A549 (cell line): ENCODE measurements around the gene SH3PXD2A. TPM values are rescaled to one million over a fixed set of nuclear protein-coding genes. Genes with fewer than 3 reads are reported as not detected.

Experiments used
- ATAC-seq, 2 experiments: fragments of 200-7000 bp in 1 of 2; fragments of >200 bp in 1 of 2; cut with Nextera tagmentation in 1 of 2; cut with Tn5 transposase in 1 of 2; 3 replicates each; pipeline versions ENCODE4 v1.8.0 to v1.9.1; 2018 to 2020; ENCODE audit warnings: mild to moderate bottlenecking in 1 of 2, moderate library complexity in 1 of 2
- CTCF ChIA-PET: fragments of 300-600 bp; sonication (Branson Sonifier 250); formaldehyde crosslinking; extraction: SDS; loops from one replicate; lab custom pipeline; 2021; ENCODE audit warnings: antibody characterized with exemption, inconsistent platforms; lab: Yijun Ruan, JAX
- POLR2A ChIA-PET: fragments of 350-600 bp; formaldehyde crosslinking; extraction: SDS; loops from one replicate; lab custom pipeline; 2021; ENCODE audit warnings: antibody characterized with exemption, inconsistent platforms; lab: Yijun Ruan, JAX
- DNase-seq, 2 experiments: peaks; one replicate each; pipeline versions ENCODE4 v3.0.0 to v3.0.0-alpha.2; 2011 to 2016; ENCODE audit warnings: low read depth in 1 of 2, low spot score in 1 of 2
- FAIRE-seq: peaks from 2 replicates; lab custom pipeline; 2011; peaks lifted over from hg19 to GRCh38; lab: Jason Lieb, UNC
- H3K27ac ChIP-seq, 2 experiments: fragments of >200 bp; sonication (Bioruptor Twin); formaldehyde crosslinking; 3 replicates each; pipeline ENCODE4 v1.5.1; 2016 to 2017
- H3K4me1 ChIP-seq: fragments of >200 bp; sonication (Bioruptor Twin); formaldehyde crosslinking; 3 replicates; pipeline ENCODE4 v1.6.1; 2016
- H3K4me2 ChIP-seq: fragments of >200 bp; sonication (Bioruptor Twin); formaldehyde crosslinking; 3 replicates; pipeline ENCODE4 v1.6.1; 2016
- H3K4me3 ChIP-seq: fragments of >200 bp; sonication (Bioruptor Twin); formaldehyde crosslinking; 3 replicates; pipeline ENCODE4 v1.5.1; 2016
- H3K9me3 ChIP-seq: fragments of >200 bp; sonication (Bioruptor Twin); formaldehyde crosslinking; 3 replicates; pipeline ENCODE4 v1.6.1; 2016
- ATOH8 ChIP-seq: fragments of 250-450 bp; sonication (Bioruptor Pico); IDR thresholded peaks from 2 replicates; pipeline ENCODE4 v1.5.0; 2020; ENCODE audit warnings: low read depth, mild to moderate bottlenecking, moderate library complexity
- BHLHE40 ChIP-seq: IDR thresholded peaks from 2 replicates; pipeline ENCODE4 v1.6.1; 2012; ENCODE audit warnings: low read depth, low read length, inconsistent platforms
- CBX2 ChIP-seq: fragments of 200-600 bp; sonication (generic); IDR thresholded peaks from 2 replicates; pipeline ENCODE4 v1.6.1; 2016; ENCODE audit warnings: low read depth, mild to moderate bottlenecking, borderline replicate concordance
- CHD4 ChIP-seq: fragments of 200-600 bp; sonication (generic); IDR thresholded peaks from 2 replicates; pipeline ENCODE4 v1.6.1; 2016; ENCODE audit warnings: antibody characterized with exemption, mild to moderate bottlenecking, borderline replicate concordance
- FOSL2 ChIP-seq, 2 experiments: fragments of 450-650 bp in 1 of 2; fragments of >200 bp in 1 of 2; sonication (Bioruptor Twin) in 1 of 2; formaldehyde crosslinking; IDR thresholded peaks; 2 replicates each; pipeline versions ENCODE4 v1.5.0 to v1.6.1; 2016 to 2020; ENCODE audit warnings: mild to moderate bottlenecking in 1 of 2, moderate library complexity in 1 of 2
- FOXS1 ChIP-seq: fragments of 250-450 bp; sonication (Bioruptor Pico); IDR thresholded peaks from 2 replicates; pipeline ENCODE4 v1.5.0; 2020; ENCODE audit warnings: mild to moderate bottlenecking, moderate library complexity
- GATA3 ChIP-seq: IDR thresholded peaks from 2 replicates; pipeline ENCODE4 v1.6.1; 2012; ENCODE audit warnings: borderline replicate concordance
- HDAC2 ChIP-seq: fragments of 200-600 bp; sonication (generic); IDR thresholded peaks from 2 replicates; pipeline ENCODE4 v1.6.1; 2016
- HMGXB4 ChIP-seq: fragments of 250-450 bp; sonication (Bioruptor Pico); IDR thresholded peaks from 2 replicates; pipeline ENCODE4 v1.5.0; 2021; ENCODE audit warnings: mild to moderate bottlenecking, moderate library complexity, borderline replicate concordance
- JUN ChIP-seq, 2 experiments: fragments of >200 bp; sonication (Bioruptor Twin); formaldehyde crosslinking; IDR thresholded peaks; 2 replicates in 1 of 2; 3 replicates in 1 of 2; pipeline ENCODE4 v1.6.1; 2016 to 2017
- KDM1A ChIP-seq: fragments of 200-600 bp; sonication (generic); IDR thresholded peaks from 2 replicates; pipeline ENCODE4 v1.6.1; 2016; ENCODE audit warnings: low read depth, mild to moderate bottlenecking
- MYC ChIP-seq: IDR thresholded peaks from 2 replicates; pipeline ENCODE4 v1.6.1; 2012; ENCODE audit warnings: mild to moderate bottlenecking, inconsistent platforms, low read length, improper control_type of control experiment, borderline replicate concordance
- NPAS2 ChIP-seq: fragments of 250-450 bp; sonication (Bioruptor Pico); IDR thresholded peaks from 2 replicates; pipeline ENCODE4 v1.8.0; 2022; ENCODE audit warnings: mild to moderate bottlenecking, moderate library complexity, borderline replicate concordance
- NR3C1 ChIP-seq: fragments of >200 bp; sonication (Bioruptor Twin); formaldehyde crosslinking; IDR thresholded peaks from 3 replicates; pipeline ENCODE4 v1.6.1; 2017
- RAD21 ChIP-seq, 2 experiments: fragments of >200 bp in 1 of 2; sonication (Bioruptor Twin) in 1 of 2; formaldehyde crosslinking in 1 of 2; IDR thresholded peaks in 1 of 2; conservative IDR thresholded peaks in 1 of 2; 2 replicates in 1 of 2; 3 replicates in 1 of 2; pipeline ENCODE4 v1.6.1; 2012 to 2018; ENCODE audit warnings: inconsistent platforms in 1 of 2
- REST ChIP-seq: fragments of 200-600 bp; sonication (generic); IDR thresholded peaks from 2 replicates; pipeline ENCODE4 v1.6.1; 2016; ENCODE audit warnings: antibody characterized with exemption, mild to moderate bottlenecking, moderate library complexity
- RNF2 ChIP-seq: fragments of 200-600 bp; sonication (generic); IDR thresholded peaks from 2 replicates; pipeline ENCODE4 v1.6.1; 2016; ENCODE audit warnings: low read depth, mild to moderate bottlenecking, antibody characterized with exemption, moderate library complexity, borderline replicate concordance
- TFCP2L1 ChIP-seq: fragments of 250-450 bp; sonication (Bioruptor Pico); IDR thresholded peaks from 2 replicates; pipeline ENCODE4 v1.5.0; 2021; ENCODE audit warnings: mild to moderate bottlenecking
- TP53 ChIP-seq: fragments of 250-450 bp; sonication (Bioruptor Pico); IDR thresholded peaks from 2 replicates; pipeline ENCODE4 v1.5.0; 2021; ENCODE audit warnings: mild to moderate bottlenecking, moderate library complexity
- ZNF302 ChIP-seq: fragments of 250-450 bp; sonication (Bioruptor Pico); IDR thresholded peaks from 2 replicates; pipeline ENCODE4 v1.9.0; 2021; ENCODE audit warnings: inconsistent platforms, mild to moderate bottlenecking, moderate library complexity
- ZSCAN20 ChIP-seq: fragments of 250-450 bp; sonication (Bioruptor Pico); IDR thresholded peaks from 2 replicates; pipeline ENCODE4 v1.8.0; 2022; ENCODE audit warnings: mild to moderate bottlenecking, moderate library complexity
- WGBS: methylation state at CpG from one replicate; pipeline ENCODE4 v1.1.6; 2017; ENCODE audit errors: missing lambda C conversion rate; 5-methylcytosine and 5-hydroxymethylcytosine counted together
- polyA plus RNA-seq, 4 experiments: library from polyadenylated mRNA; depleted of rRNA in 3 of 4; stranded (reverse); fragments of >200 nt; fragmentation: RNase III in 1 of 4; extraction: RNeasy Plus Mini Kit Qiagen cat#74134 plus additional on column Dnase treatment in 1 of 4; gene quantifications; 2 replicates in 3 of 4; 3 replicates in 1 of 4; pipeline ENCODE4 v1.2.3, GENCODE V29; 2011 to 2017
- TF ChIP-seq, protein P1 (sequence below): fragments of >200 bp; sonication (Bioruptor Twin); formaldehyde crosslinking; IDR thresholded peaks from 3 replicates; pipeline ENCODE4 v1.5.1; 2016
- TF ChIP-seq, protein P2 (sequence below): IDR thresholded peaks from 2 replicates; pipeline ENCODE4 v1.6.1; 2012

Gene SH3PXD2A
- polyA plus RNA-seq, 2 of the 4 experiments (the other 2 are of a cell fraction), result 2.4 to 3.9 TPM

DNA sequence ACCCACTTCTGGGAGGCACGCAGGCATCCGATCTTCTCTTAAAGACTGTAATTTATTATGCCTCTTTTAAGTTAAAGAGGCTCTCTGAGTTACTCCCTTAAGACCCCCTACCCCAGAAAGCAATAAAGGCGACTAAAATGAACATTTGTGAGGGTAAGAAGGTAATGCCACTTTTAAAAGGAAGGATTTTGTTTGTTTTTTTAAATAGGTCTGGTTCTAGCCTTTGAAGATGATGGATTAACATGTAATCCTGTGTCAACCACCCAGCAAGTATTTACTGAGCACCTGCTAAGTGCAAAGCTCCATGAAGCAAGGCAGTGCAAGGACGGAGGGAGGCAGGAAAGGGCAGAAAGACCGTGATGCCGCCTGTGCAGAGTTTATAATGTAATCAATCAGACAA is 26.1 kb downstream of the SH3PXD2A start:
- H3K4me1 ChIP-seq, result peaks cover 25% of the 10 kb centered on the region
- 0 out of 3 replicates have a peak, but pooled peaks cover 4% of the 10 kb centered on the region for H3K9me3 ChIP-seq
- no peak overlapping the region for H3K4me3 ChIP-seq
- ATAC-seq, result no peak
- H3K4me2 ChIP-seq, result no peak overlapping the region
- DNase-seq, result no peak
- POLR2A ChIA-PET, result no interaction called here
- WGBS, result 85% methylated on average over 6 of the region's 6 CpGs
- CTCF ChIA-PET, result interaction anchor here (1.0 to 1.2 kb wide), 2 partner anchors 16 to 117 kb away, joined by 3 read pairs; no protein-coding TSS in a partner anchor
- H3K27ac ChIP-seq, result no peak overlapping the region
- no peak for TF ChIP-seq NR3C1
- TF ChIP-seq FOSL2 (IDR thresholded peaks at IDR 0.05), result no peak
- no peak for TF ChIP-seq FOSL2 (CRISPR knock-in tag; IDR thresholded peaks at IDR 0.05)
- no peak for TF ChIP-seq ATOH8 (CRISPR knock-in tag)
- TF ChIP-seq CHD4, result no peak
- no peak for TF ChIP-seq KDM1A
- TF ChIP-seq MYC, result no peak
- no peak for TF ChIP-seq HDAC2
- no peak for TF ChIP-seq ZSCAN20 (CRISPR knock-in tag)
- TF ChIP-seq, protein P1, sequence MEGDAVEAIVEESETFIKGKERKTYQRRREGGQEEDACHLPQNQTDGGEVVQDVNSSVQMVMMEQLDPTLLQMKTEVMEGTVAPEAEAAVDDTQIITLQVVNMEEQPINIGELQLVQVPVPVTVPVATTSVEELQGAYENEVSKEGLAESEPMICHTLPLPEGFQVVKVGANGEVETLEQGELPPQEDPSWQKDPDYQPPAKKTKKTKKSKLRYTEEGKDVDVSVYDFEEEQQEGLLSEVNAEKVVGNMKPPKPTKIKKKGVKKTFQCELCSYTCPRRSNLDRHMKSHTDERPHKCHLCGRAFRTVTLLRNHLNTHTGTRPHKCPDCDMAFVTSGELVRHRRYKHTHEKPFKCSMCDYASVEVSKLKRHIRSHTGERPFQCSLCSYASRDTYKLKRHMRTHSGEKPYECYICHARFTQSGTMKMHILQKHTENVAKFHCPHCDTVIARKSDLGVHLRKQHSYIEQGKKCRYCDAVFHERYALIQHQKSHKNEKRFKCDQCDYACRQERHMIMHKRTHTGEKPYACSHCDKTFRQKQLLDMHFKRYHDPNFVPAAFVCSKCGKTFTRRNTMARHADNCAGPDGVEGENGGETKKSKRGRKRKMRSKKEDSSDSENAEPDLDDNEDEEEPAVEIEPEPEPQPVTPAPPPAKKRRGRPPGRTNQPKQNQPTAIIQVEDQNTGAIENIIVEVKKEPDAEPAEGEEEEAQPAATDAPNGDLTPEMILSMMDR, result no peak
- TF ChIP-seq NPAS2 (CRISPR knock-in tag), result no peak
- TF ChIP-seq FOXS1 (CRISPR knock-in tag), result no peak
- TF ChIP-seq RAD21 (conservative IDR thresholded peaks at IDR 0.05 in 1 of 2, IDR thresholded peaks at IDR 0.05 in 1 of 2), result no peak
- no peak for TF ChIP-seq ZNF302 (CRISPR knock-in tag)
- TF ChIP-seq HMGXB4 (CRISPR knock-in tag), result no peak
- no peak for TF ChIP-seq JUN (IDR thresholded peaks at IDR 0.05)
- TF ChIP-seq, protein P2, sequence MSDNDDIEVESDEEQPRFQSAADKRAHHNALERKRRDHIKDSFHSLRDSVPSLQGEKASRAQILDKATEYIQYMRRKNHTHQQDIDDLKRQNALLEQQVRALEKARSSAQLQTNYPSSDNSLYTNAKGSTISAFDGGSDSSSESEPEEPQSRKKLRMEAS, result no peak
- TF ChIP-seq, all 56 proteins: peak for 0
- FAIRE-seq, result no peak

DNA sequence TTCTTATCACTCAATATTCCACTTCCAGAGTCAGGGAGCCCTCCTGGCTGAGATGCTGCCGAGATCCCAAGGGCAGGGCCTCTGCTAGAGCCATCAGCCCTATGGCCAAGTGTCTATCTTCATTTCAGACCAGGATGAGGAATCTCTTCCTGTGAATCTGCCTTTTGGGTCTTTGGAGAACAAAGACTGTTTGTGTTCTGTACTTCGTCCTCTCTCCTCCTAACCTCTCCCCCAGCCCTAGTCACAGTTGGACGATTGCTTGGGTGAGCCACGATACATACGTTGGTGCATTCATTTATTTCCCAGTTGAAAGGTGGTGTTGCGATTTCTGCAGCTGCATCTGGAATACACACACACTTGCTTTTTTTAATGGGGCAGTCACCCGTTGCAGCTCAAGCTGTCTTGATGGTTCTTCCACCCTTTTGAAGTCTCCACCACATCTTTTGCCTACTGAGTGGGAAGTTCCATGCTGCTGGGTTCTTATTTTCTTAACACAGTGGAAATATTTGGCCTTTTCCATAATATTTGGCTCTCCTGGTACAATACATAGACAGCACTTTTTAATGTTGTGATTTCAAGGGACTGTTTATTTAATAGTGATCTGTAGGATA is 26.7 kb downstream of the SH3PXD2A start:
- 88% methylated on average over 7 of the region's 7 CpGs for WGBS
- Histone ChIP-seq H3K4me2 (no peak overlapping the region), H3K9me3 (0 out of 3 replicates have a peak, but pooled peaks cover 4% of the 10 kb centered on the region), H3K4me1 (peaks cover 23% of the 10 kb centered on the region), H3K4me3 (no peak overlapping the region), H3K27ac (no peak overlapping the region)
- POLR2A ChIA-PET, result no interaction called here
- FAIRE-seq, result no peak
- ATAC-seq, result no peak
- CTCF ChIA-PET, result interaction anchor here (1.0 to 3.2 kb wide), 6 partner anchors 11 to 116 kb away, joined by 3 to 11 read pairs (median 6); no protein-coding TSS in a partner anchor
- DNase-seq, result no peak
- TF ChIP-seq REST (no peak), BHLHE40 (no peak), RNF2 (no peak), TFCP2L1 (CRISPR knock-in tag) (no peak), MYC (no peak), CBX2 (no peak), ATOH8 (CRISPR knock-in tag) (no peak), TP53 (CRISPR knock-in tag) (no peak), GATA3 (no peak), FOSL2 (IDR thresholded peaks at IDR 0.05) (no peak), FOSL2 (CRISPR knock-in tag; IDR thresholded peaks at IDR 0.05) (no peak)
- TF ChIP-seq, protein P1, result no peak
